Lower lobe of right lung (tissue), 2 donors: ENCODE data around the gene USP44. TPM values are rescaled to one million over a fixed set of nuclear protein-coding genes. Genes with fewer than 3 reads are reported as not detected.

Experiments used
- ATAC-seq, 2 donors: fragments of 200-7000 bp; cut with Tn5 transposase; one replicate each; pipeline ENCODE4 v1.9.1; 2020 to 2022; ENCODE audit warnings: mild to moderate bottlenecking in 2 of 2, moderate library complexity in 2 of 2
- DNase-seq: peaks from one replicate; pipeline ENCODE4 v3.0.0-alpha.2; 2020
- H3K27ac ChIP-seq: fragments of 200-600 bp; one replicate; pipeline ENCODE4 v1.8.0; 2022
- H3K27me3 ChIP-seq: fragments of 200-600 bp; one replicate; pipeline ENCODE4 v1.8.0; 2022; ENCODE audit warnings: low read depth
- H3K36me3 ChIP-seq: fragments of 200-600 bp; one replicate; pipeline ENCODE4 v1.8.0; 2022; ENCODE audit warnings: mild to moderate bottlenecking
- H3K4me1 ChIP-seq: fragments of 200-600 bp; one replicate; pipeline ENCODE4 v1.8.0; 2022
- H3K4me3 ChIP-seq: fragments of 200-600 bp; one replicate; pipeline ENCODE4 v1.8.0; 2022; ENCODE audit warnings: mild to moderate bottlenecking
- H3K9me3 ChIP-seq: fragments of 200-600 bp; one replicate; pipeline ENCODE4 v1.8.0; 2022
- CTCF ChIP-seq: fragments of 200-600 bp; IDR thresholded peaks from one replicate; pipeline ENCODE4 v1.8.0; 2022; ENCODE audit warnings: antibody characterized with exemption, mild to moderate bottlenecking
- intact Hi-C: fragments of 100-400 bp; cut with DNase I; formaldehyde crosslinking; loops from one replicate; pipeline ENCODE4 v1.11.0; 2022
- long read RNA-seq: library from polyadenylated mRNA; unstranded; transcript quantifications from one replicate; pipeline ENCODE4 v2.0.0, GENCODE V29; 2021
- total RNA-seq: library from RNA; stranded (reverse); fragmentation: NEBNext Ultra II Directional; extraction: Animal tissue kit (Norgen Biotek cat#: 25700); gene quantifications from one replicate; pipeline ENCODE4 v1.2.1, GENCODE V29; 2021
- donor health status: DM: no; HTN: yes; CAD: no; lungs with severe emphysema.

Gene USP44
- total RNA-seq, result 17.8 TPM
- long read RNA-seq, transcript USP44-202 (6 exons, 3,161 nt), result major isoform, 8 of 24 reads
- long read RNA-seq, partial matches to known transcripts, result 6 of 24 reads
- long read RNA-seq, other reads (novel, unspliced or antisense), result 9 of 24 reads

- intact Hi-C loops, result no loop called here
- ATAC-seq, result no peak
- Histone ChIP-seq H3K27ac (no peak within 1 kb of the TSS), H3K36me3 (no peaks in the 10 kb centered on the region), H3K4me3 (no peak within 1 kb of the TSS), H3K27me3 (peaks cover 9% of the 10 kb centered on the region), H3K4me1 (peaks cover 14% of the 10 kb centered on the region), H3K9me3 (peaks cover 7% of the 10 kb centered on the region)
- TF ChIP-seq CTCF, result no peak
- no peak for DNase-seq
These were observed at the start of gene USP44 for GRCh38 chr12:95551305-95551704. Gene USP44 (minus strand): TSS chr12:95551476. CDS start chr12:95534256, 17,220 bp downstream.

DNA sequence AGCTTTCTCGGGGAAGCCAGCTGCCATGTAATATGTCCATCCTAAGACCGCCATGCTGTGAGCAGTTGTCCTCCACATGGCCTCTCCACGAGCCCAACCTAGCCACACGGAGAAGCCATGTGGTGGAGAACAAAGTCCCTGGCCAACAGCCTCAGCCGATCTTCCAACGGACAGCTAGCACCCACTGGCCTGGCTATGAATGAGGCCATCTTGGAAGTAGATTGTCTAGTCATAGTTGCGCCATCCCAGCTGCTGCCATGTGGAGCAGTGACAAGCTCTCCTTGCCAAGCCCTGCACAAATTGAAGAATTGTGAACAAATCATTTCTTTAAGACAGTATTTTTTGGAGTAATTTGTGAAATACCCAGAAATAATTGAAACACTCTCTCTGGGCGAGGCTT lies 49.3 kb upstream of the USP44 start:
- no peaks in the 10 kb centered on the region for H3K4me1 ChIP-seq
- no peak for DNase-seq
- no peak for ATAC-seq
- TF ChIP-seq CTCF, result no peak
- H3K36me3 ChIP-seq, result no peaks in the 10 kb centered on the region
- H3K27ac ChIP-seq, result no peak overlapping the region
- no peaks in the 10 kb centered on the region for H3K27me3 ChIP-seq
- no peak overlapping the region for H3K4me3 ChIP-seq
- no peaks in the 10 kb centered on the region for H3K9me3 ChIP-seq
- intact Hi-C loops, result no loop called here

- H3K27me3 ChIP-seq, result no peaks in the 10 kb centered on the region
- no peaks in the 10 kb centered on the region for H3K36me3 ChIP-seq
- intact Hi-C loops, result no loop called here
- DNase-seq, result no peak
- no peaks in the 10 kb centered on the region for H3K4me1 ChIP-seq
- no peak overlapping the region for H3K4me3 ChIP-seq
- no peak for ATAC-seq
- H3K27ac ChIP-seq, result no peak overlapping the region
- no peaks in the 10 kb centered on the region for H3K9me3 ChIP-seq
- no peak for TF ChIP-seq CTCF
These were observed 48.6 kb upstream of the USP44 start for GRCh38 chr12:95599880-95600279.

DNA sequence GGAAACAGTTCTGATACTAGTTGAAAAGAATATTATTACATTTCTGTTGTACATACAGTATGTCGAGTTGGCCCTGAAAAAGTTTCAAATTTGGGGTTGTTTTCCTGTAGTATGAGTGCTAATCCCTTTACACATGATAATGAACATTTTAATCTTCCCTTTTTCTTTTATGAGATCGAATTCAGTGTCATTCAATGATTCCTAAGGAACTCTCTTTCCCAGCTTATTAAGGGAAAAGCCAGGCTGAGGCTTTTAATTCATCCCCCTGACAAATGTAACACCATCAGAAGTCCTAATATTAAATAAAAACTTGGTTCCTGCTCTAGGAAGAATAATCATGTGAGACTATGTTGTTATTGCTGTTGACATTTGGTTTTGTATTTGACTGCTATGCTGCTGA lies 42.9 kb upstream of the USP44 start:
- TF ChIP-seq CTCF, result no peak
- Histone ChIP-seq H3K9me3 (no peaks in the 10 kb centered on the region), H3K36me3 (no peaks in the 10 kb centered on the region), H3K27me3 (no peaks in the 10 kb centered on the region), H3K4me1 (no peaks in the 10 kb centered on the region), H3K4me3 (no peak overlapping the region), H3K27ac (no peak overlapping the region)
- intact Hi-C loops, result no loop called here
- ATAC-seq (no peak), DNase-seq (no peak)

DNA sequence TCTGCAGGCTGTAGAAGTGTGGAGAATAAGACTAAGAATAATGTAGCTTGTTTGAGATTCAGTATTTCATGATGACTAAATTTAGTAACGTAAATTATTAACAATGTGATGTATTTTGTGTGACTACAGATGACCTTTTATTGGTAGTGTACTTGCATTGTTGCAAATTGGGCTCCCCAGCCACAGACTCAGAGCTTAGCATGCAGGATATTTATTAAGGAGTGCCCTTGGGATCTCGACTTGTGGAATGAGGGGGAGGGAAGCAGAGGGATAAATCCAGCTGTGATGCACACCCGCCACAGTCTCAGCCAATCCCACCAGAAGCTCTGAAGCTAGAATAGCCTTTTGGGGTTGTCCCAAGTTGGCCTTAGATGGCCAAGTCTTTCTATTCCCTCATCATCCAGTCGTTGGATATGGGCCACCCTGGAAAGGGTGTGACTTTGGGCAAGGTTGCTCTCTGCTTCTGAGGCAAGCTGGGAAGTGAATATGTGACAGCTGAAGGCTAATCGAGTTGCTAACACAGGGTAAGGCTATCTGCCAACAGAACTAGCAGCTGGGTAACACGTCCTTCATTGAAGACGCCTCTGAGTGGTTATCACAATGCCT lies 42.1 kb upstream of the USP44 start:
- intact Hi-C loops, result no loop called here
- Histone ChIP-seq H3K27ac (no peak overlapping the region), H3K27me3 (no peaks in the 10 kb centered on the region), H3K9me3 (no peaks in the 10 kb centered on the region), H3K36me3 (no peaks in the 10 kb centered on the region), H3K4me3 (no peak overlapping the region), H3K4me1 (no peaks in the 10 kb centered on the region)
- no peak for TF ChIP-seq CTCF
- ATAC-seq, result no peak
- DNase-seq, result no peak
